ENCODE results near the gene SCNM1.

DNA sequence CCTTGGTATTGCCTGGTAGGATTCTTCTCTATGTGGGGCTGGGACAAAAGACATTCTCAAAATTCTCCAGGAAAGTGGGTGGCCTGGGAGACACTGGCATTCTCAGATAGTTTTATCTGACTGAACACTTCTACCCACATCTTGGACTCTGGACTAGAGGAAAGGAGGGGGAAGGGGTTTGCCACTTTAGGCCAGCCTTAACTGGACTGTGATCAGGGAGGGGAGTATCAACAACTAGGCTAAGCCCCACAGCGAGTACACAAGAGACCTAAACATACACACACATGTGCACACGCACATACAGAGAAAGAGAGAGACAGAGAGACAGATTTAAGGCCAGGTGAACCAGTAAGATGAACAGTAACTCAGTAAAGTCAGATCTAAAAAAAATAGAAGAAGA lies 18.3 kb upstream of the SCNM1 start:
- no peak for TF ChIP-seq POLR2A (IDR thresholded peaks at IDR 0.05; ENCODE audit: low read depth, low read length)
- TF ChIP-seq POLR2AphosphoS5 (IDR thresholded peaks at IDR 0.05; ENCODE audit: low read depth, low read length): no peak

Data from GM12892 (cell line).